ENCODE results near the gene INPP4A. TPM values are rescaled to one million over a fixed set of nuclear protein-coding genes. Genes with fewer than 3 reads are reported as not detected.
A peak's percentile ranks its signal among the peaks of the same experiment; 100 is the strongest.

Gene INPP4A
- total RNA-seq, 4 donors from 2014 or later: 22.8 to 35.8 (median 25.4) TPM

DNA sequence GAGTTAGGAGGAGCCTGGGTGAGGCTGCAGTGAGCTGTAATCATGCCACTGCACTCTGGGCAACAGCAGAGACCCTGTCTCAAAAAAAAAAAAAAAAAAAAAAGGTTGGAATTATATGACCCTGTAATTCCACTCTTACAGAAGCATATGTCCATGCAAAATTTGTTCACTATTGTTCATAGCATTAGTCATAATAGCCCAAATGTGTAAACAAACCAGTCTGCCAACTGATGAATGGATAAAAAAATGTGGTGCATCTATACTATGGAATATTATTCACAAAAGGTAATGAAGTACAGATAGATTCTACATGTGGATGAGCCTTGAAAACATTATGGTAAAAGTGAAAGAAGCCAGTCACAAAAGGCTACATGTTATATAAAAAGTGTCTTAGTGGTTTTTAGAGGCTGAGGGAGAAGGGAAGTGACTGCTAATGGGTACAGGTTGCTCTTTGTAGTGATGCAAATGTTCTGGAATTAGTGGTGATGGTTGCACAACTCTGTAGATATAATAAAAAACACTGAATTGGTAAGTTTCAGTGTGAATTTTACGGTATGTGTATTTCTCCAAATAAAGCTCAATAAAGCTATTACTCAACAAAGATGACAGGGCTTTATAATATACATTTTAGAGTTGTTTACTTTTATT, 154.2 kb downstream of the INPP4A start:
- H3K9me3 ChIP-seq: no peaks in the 10 kb centered on the region
- TF ChIP-seq EP300 (IDR thresholded peaks at IDR 0.05; ENCODE audit: low read depth): no peak
- TF ChIP-seq, protein P1, sequence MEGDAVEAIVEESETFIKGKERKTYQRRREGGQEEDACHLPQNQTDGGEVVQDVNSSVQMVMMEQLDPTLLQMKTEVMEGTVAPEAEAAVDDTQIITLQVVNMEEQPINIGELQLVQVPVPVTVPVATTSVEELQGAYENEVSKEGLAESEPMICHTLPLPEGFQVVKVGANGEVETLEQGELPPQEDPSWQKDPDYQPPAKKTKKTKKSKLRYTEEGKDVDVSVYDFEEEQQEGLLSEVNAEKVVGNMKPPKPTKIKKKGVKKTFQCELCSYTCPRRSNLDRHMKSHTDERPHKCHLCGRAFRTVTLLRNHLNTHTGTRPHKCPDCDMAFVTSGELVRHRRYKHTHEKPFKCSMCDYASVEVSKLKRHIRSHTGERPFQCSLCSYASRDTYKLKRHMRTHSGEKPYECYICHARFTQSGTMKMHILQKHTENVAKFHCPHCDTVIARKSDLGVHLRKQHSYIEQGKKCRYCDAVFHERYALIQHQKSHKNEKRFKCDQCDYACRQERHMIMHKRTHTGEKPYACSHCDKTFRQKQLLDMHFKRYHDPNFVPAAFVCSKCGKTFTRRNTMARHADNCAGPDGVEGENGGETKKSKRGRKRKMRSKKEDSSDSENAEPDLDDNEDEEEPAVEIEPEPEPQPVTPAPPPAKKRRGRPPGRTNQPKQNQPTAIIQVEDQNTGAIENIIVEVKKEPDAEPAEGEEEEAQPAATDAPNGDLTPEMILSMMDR (IDR thresholded peaks at IDR 0.05): no peak
- no peak for TF ChIP-seq POLR2A (IDR thresholded peaks at IDR 0.05)
- no peak for TF ChIP-seq POLR2AphosphoS5 (IDR thresholded peaks at IDR 0.05)
- no peaks in the 10 kb centered on the region for H3K4me1 ChIP-seq
- no peak overlapping the region for H3K27ac ChIP-seq
- in situ Hi-C loops (cut with MboI; ENCODE audit: low pct_ligation_motif_present in 1 of 4, low pct_unique_long_range_greater_than_20kb in 1 of 4, low sequenced_read_pairs in 3 of 4) (loop anchor here in 2 of 4 donors (10.0 to 25.0 kb wide), 2 partner anchors 184 to 187 kb away; no protein-coding TSS in a partner anchor), intact Hi-C loops (cut with DNase I; ENCODE audit: low total_unique reads) (no loop called here)
- H3K4me3 ChIP-seq: no peak overlapping the region
- no peaks in the 10 kb centered on the region for H3K27me3 ChIP-seq
- DNase-seq: no peak
- peaks cover 0 to 40% (median 9%) of the 10 kb centered on the region in 4 donors for H3K36me3 ChIP-seq
- 74 to 80% methylated on average over 1 of the region's 1 CpG for WGBS, 2 donors (ENCODE audit: low coverage in 1 of 2)

DNA sequence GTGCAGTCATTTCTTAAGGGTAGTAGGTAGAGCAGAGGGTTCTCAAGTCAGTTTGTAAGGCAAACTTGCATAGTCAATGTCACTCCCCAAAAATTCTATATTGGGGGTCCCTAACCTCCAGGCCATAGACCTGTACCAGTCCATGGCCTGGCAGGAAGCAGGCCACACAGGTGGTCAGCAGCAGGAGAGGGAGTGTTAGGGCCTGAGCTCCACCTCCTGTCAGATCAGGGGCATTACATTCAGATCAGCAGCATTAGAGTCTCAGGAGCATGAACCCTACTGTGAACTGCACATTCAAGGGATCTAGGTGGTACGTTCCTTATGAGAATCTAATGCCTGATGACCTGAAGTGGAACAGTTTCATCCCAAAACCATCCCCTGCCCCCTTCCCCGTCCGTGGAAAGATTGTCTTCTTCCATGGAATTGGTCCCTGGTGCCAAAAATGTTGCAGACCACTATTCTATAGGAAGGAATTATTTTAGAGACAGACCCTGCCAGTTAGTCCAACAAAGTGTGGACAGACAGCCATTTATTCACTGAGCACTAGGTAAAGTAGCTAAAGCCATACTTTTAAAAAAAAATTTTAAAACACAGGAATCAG, 157.0 kb downstream of the INPP4A start:
- intact Hi-C loops (cut with DNase I; ENCODE audit: low total_unique reads): no loop called here
- H3K4me1 ChIP-seq: peaks cover 3 to 6% (median 6%) of the 10 kb centered on the region in 4 donors
- H3K36me3 ChIP-seq: peaks cover 0 to 40% (median 8%) of the 10 kb centered on the region in 4 donors
- 67 to 80% methylated on average over 2 to 3 of the region's 3 CpGs for WGBS, 2 donors (ENCODE audit: low coverage in 1 of 2)
- no peak overlapping the region for H3K27ac ChIP-seq
- in situ Hi-C loops (cut with MboI; ENCODE audit: low pct_ligation_motif_present in 1 of 4, low pct_unique_long_range_greater_than_20kb in 1 of 4, low sequenced_read_pairs in 3 of 4): loop anchor here in 1 of 4 donors (10.0 kb wide), 1 partner anchor 187 kb away; no protein-coding TSS in a partner anchor
- TF ChIP-seq, protein P1 (IDR thresholded peaks at IDR 0.05): peak; percentile 39 to 63 (median 55)
- no peak for TF ChIP-seq POLR2AphosphoS5 (IDR thresholded peaks at IDR 0.05)
- no peak overlapping the region for H3K4me3 ChIP-seq
- no peak for DNase-seq
- no peaks in the 10 kb centered on the region for H3K27me3 ChIP-seq
- H3K9me3 ChIP-seq: no peaks in the 10 kb centered on the region

DNA sequence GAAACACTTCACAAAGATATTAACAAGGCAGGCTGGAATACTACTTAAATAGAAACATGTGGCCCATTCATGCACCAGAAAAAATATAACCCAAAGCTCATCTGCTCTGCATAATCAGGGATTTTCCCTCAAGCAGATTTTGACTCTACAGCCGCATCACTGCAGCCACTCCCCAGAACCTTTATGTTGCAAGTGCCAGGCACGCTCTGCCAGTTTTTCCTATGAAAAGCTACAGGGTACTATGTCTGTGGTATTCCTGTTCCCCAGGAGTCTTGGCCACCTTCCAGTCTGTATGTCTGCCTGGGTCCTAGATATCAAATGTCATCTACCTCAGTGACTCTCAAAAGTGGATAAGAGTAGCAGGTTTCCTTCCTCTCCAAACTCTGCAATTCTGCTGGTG, 159.9 kb downstream of the INPP4A start:
- TF ChIP-seq POLR2AphosphoS5 (IDR thresholded peaks at IDR 0.05): no peak
- TF ChIP-seq EP300 (IDR thresholded peaks at IDR 0.05; ENCODE audit: low read depth): no peak
- no peak for TF ChIP-seq POLR2A (IDR thresholded peaks at IDR 0.05)
- TF ChIP-seq, protein P1 (IDR thresholded peaks at IDR 0.05): no peak
- intact Hi-C loops (cut with DNase I; ENCODE audit: low total_unique reads): no loop called here
- peaks cover 19 to 24% (median 20%) of the 10 kb centered on the region in 4 donors for H3K4me1 ChIP-seq
- WGBS, 2 donors (ENCODE audit: low coverage in 1 of 2): 80 to 83% methylated on average over 1 to 2 of the region's 2 CpGs
- H3K4me3 ChIP-seq: no peak overlapping the region
- H3K36me3 ChIP-seq: peaks cover 0 to 17% (median 3%) of the 10 kb centered on the region in 4 donors
- H3K27me3 ChIP-seq: no peaks in the 10 kb centered on the region
- DNase-seq: no peak
- in situ Hi-C loops (cut with MboI; ENCODE audit: low pct_ligation_motif_present in 1 of 4, low pct_unique_long_range_greater_than_20kb in 1 of 4, low sequenced_read_pairs in 3 of 4): loop anchor here in 1 of 4 donors (10.0 kb wide), 1 partner anchor 190 kb away; no protein-coding TSS in a partner anchor
- H3K9me3 ChIP-seq: no peaks in the 10 kb centered on the region
- H3K27ac ChIP-seq: no peak overlapping the region

DNA sequence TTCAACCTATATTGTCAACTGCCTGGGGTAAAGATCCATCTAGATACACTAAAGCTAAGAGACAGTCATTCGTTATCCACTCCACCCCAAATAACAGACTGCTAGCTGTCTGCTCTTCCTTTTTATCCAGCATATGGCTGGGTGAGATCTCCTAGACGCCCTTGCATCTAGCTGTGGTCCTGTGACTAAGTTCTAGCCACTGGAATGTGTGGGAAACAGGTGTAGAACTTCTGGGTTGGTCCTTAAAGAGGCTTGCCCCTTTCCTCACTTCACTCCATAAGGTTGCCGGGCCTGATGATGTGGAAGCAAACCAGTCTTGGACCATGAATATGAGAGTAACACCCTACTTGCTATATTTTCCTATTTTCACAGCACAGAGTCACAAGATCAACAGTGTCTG, 160.4 kb downstream of the INPP4A start:
- H3K27me3 ChIP-seq: no peaks in the 10 kb centered on the region
- H3K4me3 ChIP-seq: no peak overlapping the region
- DNase-seq: no peak
- in situ Hi-C loops (cut with MboI; ENCODE audit: low pct_ligation_motif_present in 1 of 4, low pct_unique_long_range_greater_than_20kb in 1 of 4, low sequenced_read_pairs in 3 of 4) (loop anchor here in 1 of 4 donors (10.0 kb wide), 1 partner anchor 190 kb away; no protein-coding TSS in a partner anchor), intact Hi-C loops (cut with DNase I; ENCODE audit: low total_unique reads) (no loop called here)
- no peak for TF ChIP-seq POLR2A (IDR thresholded peaks at IDR 0.05)
- no peak for TF ChIP-seq POLR2AphosphoS5 (IDR thresholded peaks at IDR 0.05)
- TF ChIP-seq EP300 (IDR thresholded peaks at IDR 0.05; ENCODE audit: low read depth): no peak
- TF ChIP-seq, protein P1 (IDR thresholded peaks at IDR 0.05): no peak
- peaks cover 0 to 12% (median under 1%) of the 10 kb centered on the region in 4 donors for H3K36me3 ChIP-seq
- 70 to 80% methylated on average over 2 to 3 of the region's 3 CpGs for WGBS, 2 donors (ENCODE audit: low coverage in 1 of 2)
- peaks cover 24 to 29% (median 25%) of the 10 kb centered on the region in 4 donors for H3K4me1 ChIP-seq
- no peak overlapping the region for H3K27ac ChIP-seq
- no peaks in the 10 kb centered on the region for H3K9me3 ChIP-seq
